GM12874 (cell line): Measurements from ENCODE around the gene CAMK1G.
A peak's percentile ranks its signal among the peaks of the same experiment; 100 is the strongest.

Experiments
- CTCF ChIP-seq: IDR thresholded peaks from 2 replicates; pipeline ENCODE4 v1.5.1; 2011; ENCODE audit warnings: low read depth, mild to moderate bottlenecking, control low read depth, low read length, moderate library complexity; ENCODE audit not compliant: insufficient read depth

CAMK1G gene

DNA sequence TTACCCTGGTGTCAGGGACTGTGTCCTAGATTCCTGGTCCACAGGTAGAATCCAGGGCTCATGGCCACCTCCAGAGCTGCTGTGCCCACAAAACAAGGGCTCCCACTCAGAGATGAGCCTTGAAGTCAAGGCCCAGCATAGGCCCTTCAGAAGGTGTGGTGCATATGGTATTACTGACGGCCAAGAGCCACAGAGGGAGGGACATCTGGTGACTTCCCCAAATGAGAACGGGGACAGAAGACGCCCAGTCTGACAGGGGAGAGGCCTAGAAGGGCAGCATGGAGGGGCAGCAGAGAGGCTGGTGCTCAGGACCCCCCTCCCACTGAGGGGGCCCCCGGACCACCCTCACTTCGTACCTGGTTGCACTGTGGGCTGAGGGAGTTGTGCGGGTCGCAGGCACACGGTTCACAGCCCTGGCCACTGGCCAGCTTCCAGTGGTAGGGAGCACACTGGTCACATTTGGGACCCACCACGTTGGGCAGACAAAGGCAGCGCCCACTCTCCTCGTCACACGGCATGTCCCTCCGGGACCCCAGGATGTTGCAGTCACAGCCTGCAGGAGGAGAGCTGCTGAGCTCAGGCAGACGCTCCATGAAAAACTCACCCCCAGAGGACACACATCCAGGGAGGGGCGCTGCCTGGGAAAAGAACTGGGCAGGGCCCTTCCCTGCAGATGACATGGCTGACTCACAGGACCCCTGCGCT is 43.7 kb downstream of the CAMK1G start:
- TF ChIP-seq CTCF = no peak

- peak; percentile 99 for TF ChIP-seq CTCF
Observed at GRCh38 chr1:209627732-209628196, 44.2 kb downstream of the CAMK1G start.

DNA sequence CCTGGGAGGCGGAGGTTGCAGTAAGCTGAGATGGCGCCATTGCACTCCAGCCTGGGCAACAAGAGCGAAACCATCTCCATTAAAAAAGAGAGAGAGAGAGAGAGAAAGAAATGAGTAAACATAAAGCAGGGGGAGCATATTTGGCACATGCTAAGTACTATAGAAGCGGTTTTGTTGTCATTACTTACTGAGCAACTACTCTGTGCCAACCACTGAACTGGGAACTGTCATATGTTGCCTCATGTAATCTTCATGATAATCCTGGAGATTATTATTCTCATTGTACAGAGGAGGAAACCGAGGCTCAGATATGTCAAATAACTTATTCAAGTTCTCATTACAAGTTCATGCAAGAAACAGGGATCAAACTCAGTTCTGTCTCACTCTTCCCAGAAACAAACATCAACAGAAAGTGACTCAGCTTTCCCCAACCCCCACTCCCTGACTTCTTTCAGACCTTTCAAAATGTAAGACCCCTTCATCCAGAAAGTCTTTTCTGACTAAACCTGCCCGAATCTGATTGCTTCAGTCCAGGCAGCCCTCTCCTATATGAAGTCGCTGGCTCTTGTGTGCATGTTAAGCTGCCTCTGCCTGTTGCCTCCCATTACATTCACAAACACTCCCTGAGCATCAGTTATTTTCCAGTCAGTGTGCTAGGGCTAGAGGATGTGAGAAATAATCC is 45.2 kb downstream of the CAMK1G start:
- TF ChIP-seq CTCF = no peak

DNA sequence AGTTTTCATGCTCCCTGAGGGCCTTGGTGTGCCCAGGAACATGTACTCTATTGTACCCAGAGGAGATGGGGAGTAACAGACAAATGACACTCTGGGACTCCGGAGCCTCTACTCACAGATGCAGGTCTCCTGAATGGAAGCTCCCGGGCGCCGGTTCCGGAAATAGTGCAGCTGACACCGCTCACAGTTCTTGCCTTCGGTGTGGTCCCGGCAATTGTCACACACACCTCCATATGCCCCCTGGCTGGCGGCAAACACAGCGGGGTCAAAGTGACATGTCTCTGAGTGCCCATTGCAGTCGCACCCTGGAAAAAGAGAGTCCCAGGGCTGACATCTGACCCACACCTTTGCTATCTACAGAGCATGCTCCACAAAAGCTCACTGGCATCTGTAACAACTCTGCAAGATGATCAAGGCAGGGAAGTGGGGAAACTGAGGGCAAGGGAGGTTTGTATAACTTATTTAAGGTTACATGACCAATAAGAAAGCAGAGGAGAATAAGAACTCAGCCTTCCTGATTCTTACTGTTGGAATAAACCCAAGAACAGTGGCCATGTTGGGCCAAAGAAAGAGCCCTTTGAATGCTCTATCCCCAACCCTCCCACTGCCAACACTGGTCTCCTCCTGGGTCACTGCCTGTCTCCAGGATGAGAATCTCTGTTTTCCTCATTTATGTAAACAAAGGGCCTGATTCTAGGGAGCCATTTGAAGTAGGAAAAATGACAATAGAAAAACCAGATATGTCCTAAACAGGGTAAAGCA is 46.3 kb downstream of the CAMK1G start:
- no peak for TF ChIP-seq CTCF

DNA sequence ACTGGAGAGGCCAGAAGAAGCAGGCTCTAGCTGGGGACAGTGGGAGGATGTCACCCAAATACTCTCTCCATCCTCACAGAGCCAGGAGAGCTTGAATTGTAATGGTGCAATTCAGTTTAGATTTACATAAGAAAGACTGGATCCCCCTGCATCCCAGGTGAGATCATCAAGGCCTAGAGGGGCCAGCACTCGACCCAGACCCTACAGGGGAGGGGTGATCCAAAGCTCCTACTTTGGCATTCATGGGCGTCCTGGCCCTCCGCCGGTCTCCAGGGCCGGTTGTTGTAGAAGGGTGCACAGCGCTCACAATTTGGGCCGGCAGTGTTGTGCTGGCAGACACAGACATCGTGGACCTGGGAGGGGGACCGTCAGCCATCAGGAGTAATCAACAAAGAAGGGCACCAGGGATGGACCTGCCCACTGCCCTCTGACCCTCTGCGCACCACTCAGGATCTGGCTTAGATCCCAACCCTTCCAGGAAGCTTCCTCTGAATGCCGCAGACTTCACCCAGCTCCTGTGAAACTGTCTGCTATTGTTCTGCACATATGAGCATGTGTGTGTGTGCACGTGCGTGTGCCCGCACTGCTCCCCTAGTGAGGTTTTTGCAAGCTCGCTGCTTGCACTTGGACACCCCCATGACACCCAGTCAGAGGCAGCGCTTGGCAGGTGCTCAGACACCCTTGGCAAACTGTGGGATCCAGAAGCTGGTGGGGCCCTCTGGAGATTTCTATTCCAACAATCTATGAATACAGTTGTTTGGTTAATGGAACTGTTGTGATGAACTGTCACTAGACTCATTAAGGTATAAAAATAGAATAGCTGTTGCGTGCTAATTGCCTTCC is 47.1 kb downstream of the CAMK1G start:
- no peak for TF ChIP-seq CTCF

DNA sequence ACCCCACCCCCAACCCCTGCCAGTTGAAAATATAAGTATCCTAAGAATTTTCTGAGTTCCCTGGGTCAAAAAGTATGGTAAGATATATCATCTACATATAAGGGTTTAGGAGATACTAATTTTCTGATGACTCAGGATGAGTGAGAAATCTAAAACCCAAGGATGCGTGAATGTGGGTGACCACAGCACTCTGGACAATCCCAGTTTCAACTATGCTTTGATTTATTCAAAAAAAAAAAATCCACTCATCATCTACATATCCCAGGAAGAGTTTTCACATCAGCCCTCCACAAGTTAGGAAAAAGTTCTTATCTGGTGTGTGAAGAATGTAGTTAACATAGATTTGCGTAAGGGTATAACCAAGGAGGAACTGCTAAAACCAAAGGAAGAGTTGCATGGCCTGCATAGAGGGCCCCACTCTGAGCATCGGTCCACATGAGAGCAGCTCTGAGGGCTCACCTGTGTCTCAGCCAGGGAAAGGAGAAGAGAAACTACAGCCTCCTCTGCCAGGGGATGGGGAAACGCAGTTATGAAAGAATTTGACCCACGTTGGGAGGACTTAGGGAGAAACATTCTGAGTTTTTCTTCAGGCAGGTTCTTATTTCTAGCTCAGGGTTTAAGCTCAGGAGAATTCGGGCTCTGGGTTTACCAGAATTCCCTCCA is 50.0 kb downstream of the CAMK1G start:
- TF ChIP-seq CTCF = no peak
